Endometrial microvascular endothelial cells (primary cell): ENCODE data around the gene GNG12. TPM values are rescaled to one million over a fixed set of nuclear protein-coding genes. Genes with fewer than 3 reads are reported as not detected.

Source experiments
- in situ Hi-C: cut with HindIII; loops from 2 replicates; pipeline ENCODE4 v1.10.0; 2017; ENCODE audit warnings: low sequenced_read_pairs, low pct_unique_long_range_greater_than_20kb; ENCODE audit errors: inconsistent ontology term
- total RNA-seq: library from RNA; depleted of rRNA; stranded (reverse); fragments of >200 nt; gene quantifications from one replicate; pipeline ENCODE4 v1.2.3, GENCODE V29; 2015; ENCODE audit errors: inconsistent ontology term

GNG12 gene
- total RNA-seq, 1 donor from 2014 or later: 322 TPM

DNA sequence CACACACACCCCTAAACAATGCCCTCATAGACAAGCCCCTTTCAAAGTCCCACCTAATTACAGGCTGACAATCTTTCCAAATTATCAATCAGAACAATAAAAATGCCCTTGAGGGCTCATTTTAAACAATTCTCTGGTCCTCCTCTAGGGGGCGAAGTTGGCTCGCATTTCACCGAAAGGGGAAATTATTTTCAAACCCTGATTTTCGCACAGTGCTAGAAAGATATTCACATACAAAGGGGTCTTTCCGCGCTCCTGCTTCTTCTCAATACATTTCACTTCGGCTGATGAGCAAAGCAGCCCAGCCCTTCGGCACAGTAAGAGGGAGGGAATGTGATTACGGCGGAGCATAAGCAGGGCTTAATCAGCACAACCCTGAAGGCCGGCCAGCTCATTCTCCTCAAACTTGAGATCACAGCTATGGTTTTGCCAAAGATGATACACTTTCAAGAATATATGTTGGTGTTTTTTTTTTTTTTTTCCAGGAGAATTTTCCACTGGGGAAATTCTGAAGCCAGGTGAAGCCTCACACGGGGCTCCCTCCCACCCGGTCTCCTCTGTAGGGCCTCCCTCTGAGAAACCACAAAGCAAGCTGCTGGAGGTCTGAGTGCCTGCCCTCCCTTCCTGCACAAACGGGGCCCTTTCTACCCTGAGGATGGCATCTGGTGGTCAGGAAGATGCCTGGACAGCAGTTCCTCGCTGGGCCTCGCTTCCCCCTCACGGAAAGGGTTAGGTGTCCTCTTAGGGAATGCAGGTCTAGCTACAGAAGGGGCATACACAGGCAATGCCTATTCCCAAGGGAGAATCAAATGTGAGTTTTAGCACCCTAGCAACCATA lies 66.9 kb downstream of the GNG12 start:
- in situ Hi-C loops: no loop called here

DNA sequence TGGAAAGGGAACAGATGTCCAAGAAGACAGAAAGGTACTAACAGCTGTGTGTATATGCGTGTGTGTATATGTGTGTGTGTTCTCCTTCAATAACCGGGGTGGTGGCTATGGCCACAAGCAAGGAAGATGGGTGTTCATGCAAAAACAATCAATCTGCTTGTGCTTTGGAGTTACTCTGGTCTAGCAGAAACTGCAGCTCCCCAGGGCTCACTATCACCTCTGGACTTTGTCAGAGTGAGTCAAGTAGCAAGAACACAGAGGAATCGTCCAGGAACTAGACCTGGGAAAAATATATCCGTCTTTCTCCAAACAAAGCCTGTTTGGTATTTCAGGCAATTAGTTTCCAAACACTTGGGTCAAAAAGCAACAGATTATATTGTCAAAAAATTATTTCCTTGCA lies 68.6 kb downstream of the GNG12 start:
- in situ Hi-C loops: no loop called here

DNA sequence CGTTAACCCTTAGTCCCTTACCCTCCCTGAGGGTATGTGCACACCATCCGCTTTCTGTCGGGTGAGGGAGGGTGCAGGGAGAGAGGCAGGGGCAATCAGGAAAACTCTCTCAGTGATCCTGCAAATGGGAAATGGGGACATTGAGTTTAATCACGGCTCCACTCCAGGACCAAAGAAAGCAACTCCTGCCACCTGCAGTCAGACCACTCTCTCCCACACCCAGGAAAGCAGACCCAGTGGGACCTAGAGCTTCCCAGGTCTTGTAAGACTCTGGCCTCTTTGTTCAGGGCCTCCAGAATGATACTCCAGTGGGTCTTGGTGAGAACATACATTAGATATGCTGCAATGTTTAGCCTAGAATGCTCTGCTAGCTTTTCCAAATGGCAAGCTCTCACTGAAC lies 71.5 kb downstream of the GNG12 start:
- in situ Hi-C loops: no loop called here

DNA sequence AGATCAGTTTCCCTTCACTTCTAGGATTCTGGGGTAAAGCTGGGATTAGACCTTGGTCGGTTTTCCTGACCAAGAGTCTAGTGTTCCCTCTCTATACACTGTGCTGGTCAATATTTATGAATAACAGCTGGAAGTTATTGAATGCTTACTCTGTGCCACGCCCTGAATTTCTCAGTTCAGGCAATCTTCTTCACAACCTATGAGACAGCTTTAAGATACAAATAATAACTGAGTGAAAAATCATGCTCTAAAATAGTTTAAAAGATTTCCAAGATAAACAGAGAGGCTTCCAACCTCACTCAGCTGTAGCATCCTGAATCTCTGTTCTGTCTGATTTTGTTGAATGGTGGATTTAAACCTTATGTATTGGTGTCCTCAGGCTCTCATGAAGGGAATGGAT lies 72.2 kb downstream of the GNG12 start:
- in situ Hi-C loops: no loop called here

DNA sequence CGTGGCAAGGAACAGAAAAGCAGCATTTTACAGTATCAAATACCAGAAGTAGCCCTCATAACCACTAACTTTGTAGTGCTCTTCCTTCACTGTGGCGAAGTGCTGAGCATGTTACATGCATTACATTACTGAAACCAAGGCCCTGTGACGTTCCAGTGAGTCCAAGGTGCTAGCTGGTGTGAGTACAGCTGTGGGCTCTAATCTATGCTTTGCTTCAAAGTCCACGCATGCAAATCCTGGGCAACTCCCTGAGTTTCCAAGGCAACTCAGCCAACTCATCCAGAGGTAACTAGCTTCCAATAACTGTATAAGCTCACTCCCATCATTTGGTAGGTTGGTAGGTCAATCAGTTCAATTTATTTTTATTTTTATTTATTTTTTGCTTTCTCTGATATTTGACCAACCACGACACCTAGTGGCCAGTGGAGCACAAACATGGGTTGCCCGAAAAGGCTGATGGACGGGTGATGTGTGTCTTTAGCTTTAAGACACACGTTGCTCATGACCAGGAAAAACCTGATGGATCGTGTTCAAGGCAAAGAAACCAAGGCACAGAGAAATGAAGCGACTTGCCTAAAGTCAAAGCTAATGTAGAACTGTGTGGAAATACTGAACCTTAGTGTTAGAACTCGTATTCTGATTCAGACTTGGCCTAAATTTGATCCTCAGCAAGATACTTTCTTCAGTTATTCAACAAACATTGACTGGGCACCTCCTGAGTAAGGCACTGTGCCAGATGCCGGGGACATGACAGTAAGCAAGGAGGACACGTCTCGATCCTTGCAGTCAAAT lies 73.0 kb downstream of the GNG12 start:
- in situ Hi-C loops: no loop called here

DNA sequence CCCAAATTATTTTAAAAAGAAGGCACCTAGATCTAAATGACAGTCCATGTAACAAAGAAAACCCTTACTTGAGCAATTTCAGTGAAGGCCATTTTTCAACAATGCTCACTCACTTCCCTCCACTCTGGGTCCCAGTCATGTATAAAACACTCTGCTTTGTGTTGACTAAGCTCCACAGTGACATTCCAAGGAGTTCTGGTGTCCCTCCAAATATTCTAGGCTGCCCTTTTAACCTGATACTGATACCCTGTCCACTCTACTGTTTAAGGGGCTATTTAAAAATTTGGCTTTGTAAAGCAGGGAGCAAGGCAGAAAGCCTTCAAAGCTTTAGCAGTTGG lies 73.6 kb downstream of the GNG12 start:
- in situ Hi-C loops: no loop called here

DNA sequence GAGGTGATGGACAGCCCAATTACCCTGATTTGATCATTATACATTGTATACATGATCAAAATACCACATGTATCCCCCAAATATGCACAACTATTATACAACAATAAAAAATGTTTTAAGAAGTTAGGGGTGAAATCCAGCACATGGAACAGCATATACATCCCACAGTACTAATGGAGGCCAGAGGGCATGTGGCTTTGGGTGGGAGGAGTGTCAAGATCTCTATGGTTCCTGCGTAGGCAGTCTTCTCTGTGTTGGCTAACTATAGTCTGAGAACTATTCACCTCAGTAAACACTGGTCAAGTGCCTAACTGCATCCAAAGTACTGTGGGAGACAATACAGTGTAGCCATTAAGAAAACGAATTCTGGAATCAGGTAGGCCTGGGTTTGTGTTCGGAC lies 74.2 kb downstream of the GNG12 start:
- in situ Hi-C loops: no loop called here

DNA sequence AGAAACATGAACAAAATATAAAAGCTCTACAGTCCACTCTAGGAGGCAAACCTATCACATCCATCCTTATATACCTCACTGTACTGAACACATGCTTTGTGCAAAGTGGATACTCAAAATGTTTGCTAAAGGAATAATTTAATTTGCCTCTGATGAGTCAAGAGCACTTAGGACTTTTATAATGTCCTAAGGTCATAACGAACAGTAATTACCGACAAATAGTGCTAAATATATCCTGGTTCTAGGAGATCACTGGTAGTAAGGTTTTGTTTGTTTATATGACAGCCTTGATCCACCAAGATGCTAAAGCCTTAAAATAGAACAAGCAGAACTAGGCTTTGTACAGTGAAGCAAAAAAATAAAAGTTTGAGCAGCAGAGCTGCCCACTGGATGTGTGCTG lies 77.6 kb downstream of the GNG12 start:
- in situ Hi-C loops: no loop called here

DNA sequence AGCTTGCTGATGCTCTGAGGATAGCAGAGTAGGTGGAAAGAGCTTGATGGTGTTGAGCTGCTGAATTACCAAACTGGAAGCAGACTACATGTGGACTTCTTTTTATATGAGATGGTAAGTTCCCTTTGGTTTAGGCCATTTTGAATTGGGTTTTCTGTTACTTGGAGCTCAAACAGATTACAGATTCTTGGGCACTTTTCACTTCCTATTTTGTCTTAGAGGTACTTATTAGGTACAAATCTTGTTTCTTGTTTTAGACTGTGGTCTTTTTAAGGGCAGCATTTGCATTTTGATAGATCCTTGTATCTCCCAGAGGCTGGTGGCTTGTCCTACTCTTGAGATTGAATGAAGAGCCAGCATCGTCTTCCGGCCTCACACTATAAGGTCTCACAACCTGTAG lies 78.1 kb downstream of the GNG12 start:
- in situ Hi-C loops: no loop called here

DNA sequence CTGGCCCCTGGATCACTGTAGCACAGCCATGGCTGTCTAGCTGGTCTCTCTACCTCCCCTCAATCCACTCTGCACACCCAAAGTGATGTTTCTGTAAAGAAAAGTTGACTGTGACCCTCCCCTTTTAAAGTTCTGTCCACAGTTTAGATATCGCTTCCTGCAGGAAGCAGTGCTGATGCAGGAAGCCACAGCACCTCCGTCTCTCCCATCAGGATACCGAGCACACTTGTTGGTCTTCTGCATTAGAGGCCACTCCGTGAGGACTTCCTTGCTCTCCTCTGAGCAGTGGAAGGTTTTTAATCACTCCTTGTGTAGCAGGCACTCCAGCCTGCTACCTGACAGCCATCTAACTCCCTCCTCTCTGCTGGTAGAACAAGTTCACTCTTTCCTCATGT lies 78.7 kb downstream of the GNG12 start:
- in situ Hi-C loops: no loop called here

DNA sequence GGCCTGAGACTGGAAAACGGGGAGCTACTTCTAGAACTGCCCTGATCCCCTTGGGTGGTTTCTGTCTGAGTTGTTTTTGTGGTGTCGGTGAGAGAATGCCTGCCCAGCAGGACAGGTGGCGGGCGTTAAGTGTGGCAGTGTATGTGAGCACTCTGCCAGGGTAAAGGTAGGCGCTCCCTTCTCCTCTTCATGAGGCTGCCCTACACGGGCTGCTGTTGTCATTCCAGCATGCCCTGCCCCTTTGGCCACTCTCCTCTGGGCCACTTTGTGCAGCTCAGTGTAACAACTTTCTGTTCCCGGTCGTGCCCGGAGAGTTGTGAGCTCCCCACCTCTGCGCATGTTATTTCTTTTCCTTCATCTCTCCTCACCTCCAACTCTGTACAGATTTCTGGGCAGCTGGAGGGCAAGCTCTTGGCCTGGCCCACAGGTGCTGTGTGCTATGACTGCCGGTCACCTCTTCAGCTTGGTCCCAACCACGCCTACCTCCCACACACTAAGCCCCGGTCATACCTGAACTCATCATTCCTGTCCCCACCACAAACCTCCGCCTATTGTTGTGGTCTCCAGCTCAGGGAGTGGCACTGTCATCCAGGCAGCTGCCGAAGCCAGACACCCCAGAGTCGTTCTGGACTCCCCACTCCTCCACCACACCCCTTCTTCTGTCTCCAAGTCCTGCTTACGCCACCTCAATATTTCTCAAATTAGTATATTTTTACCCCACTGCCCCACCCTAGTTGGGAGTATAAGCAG lies 79.3 kb downstream of the GNG12 start:
- in situ Hi-C loops: no loop called here

DNA sequence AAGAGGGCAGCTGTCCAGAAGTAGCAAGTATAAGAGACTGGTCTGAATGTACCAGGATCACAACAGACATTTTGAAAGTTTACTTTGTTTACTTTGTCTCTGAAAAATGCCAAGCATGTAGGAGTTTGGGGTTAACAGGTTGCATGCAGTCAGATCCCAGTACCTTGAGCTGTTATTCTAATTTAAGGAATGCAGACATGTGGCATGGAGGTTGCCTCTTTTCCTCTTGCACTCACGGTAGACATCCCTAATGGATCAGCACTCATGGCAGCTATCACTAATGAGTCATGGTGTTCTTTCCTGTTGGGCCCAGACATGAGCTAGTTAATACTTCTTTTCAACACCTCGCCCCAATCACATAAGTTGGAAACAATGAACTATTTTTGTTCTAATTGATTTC lies 81.0 kb downstream of the GNG12 start:
- in situ Hi-C loops: no loop called here

DNA sequence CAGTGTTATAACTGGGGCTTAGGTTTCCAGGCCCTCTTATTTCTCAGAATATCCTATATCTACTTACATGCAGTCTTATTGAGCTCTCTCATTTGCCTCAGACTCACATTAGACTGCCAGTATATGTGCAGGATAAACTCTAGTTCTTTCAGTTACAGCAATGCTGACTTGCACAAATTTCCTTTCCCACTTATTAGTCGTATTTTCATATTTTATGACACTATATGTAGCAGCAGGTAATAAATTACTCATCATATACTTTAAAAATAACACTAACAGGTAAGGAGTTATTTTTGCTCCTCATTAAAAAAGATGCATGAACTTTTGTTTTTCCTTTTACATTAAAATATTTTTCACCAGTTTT lies 82.6 kb downstream of the GNG12 start:
- in situ Hi-C loops: no loop called here

DNA sequence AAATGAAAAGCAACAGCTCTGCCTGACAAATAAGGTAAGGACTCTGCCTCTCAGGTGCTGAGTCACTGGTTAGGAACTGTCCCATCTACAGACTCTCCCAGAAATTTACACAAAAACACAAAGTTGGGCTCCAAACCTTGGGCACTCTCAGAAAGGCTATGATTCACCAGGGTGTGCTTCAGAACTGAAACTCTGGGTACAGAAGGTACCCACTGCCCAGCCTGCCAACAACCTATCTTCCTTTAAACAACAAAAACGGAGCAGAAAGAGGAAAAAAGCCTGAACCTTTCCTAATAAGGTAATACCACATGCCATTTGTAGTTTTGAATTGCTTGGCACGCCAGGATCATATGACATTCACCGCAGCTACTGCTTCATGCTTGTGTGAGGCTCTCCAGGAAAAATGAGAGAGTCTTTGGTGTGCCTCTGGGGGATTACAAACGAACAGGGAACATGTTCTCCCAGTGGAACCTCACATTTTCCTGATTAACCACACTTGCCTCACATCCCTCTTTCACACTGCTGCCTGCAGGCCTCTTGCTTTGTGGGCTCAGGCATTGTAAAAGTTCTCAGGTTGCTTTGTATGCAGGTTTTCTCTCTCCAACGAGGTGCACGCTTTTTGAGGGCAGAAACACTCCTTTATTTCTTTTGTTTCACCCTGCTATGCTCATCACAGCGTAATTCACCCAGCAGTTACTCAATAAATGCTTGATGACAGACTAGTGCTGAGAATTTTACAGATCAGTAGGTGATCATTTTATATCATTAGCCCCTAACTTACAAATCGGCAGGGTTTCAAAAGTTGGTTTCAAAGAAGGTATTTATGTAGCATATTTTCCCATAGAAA lies 83.2 kb downstream of the GNG12 start:
- in situ Hi-C loops: loop anchor here (25.0 kb wide), 1 partner anchor 213 kb away; no protein-coding TSS in a partner anchor

DNA sequence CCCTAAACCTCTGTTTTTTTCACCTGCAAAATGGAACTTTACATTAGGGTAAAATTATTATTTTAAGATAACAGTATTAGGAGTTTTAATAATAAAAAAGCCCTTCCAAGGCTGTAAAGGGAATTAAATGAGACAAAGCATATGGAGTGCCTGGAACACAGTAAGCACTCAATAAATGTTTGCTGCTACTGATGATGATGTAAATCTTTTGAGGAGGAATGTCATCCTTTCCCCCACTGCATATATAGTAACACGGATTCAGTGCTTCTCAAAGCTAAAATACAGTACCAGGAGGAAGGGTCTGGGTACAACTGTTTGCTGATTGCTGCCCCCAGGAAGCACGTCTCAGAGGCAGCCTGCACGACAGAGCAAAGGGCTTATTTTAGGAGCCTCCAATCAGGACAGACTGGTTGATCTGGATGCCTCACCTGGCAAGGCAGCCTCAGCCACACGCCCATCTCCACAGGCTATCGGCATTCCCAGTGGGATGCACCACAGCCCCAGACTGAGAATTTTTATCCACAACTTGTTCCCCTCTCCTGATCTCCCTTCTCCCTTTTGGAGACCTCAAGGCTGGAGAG lies 83.9 kb downstream of the GNG12 start:
- in situ Hi-C loops: loop anchor here (25.0 kb wide), 1 partner anchor 212 kb away; no protein-coding TSS in a partner anchor

DNA sequence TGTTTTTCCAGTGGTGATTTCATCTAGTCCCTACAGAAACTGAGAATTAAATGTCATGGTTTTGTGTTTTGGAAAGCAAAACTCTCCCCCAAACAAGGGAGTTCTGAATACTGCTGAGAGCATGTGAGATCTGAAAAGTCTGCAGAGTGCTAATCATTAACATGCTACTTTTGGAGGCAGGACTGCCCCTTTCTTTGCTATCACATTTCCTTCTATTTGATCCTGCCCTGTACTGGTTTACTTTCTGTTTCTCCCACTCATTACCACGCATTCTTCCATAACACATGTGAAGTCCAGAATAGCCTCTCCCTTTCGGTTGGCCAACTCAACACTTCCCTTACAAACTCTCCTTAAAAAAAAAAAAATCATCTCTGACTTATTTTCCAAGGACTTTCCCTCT lies 84.6 kb downstream of the GNG12 start:
- in situ Hi-C loops: loop anchor here (25.0 kb wide), 1 partner anchor 211 kb away; no protein-coding TSS in a partner anchor

DNA sequence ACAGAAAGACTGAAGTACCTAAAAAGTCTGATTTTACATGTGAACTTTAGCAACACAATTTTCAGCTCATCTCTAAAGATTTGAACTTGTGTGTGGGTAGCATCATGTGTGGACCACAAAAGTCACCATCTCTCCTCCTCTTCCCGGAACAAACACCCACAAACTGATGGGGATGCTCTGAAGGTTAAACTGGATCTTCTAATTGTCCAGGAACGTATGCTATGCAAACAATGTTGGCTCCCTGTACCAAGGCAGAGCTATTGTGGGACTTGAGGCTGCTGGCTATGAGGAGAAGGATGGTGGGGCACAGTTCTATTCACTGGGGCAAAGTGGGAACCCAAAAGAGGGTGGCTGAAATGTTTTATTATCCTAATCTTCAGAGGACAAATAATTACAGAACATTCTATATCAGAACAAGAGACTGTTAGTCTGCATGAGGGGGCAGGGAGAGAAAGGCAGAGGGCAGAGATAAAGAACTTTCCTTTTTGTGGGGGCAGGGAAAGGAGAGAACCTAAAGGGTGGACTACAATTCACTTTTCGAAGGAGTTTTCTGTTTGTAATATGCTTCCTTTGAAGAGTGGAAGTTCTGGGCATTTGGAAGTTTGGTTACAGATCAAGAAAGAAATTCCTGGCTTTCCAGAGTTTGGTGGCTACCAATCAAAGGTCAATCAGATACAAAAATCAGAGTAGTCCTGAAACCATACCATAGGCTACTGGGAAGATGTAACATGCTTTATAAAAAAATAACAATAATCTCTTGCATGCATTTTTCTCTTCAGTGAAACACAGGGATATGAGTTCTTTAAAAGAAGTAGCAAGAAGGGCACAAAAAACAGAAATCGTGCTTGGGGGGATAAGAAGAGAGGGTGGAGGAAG lies 85.4 kb downstream of the GNG12 start:
- in situ Hi-C loops: loop anchor here (25.0 kb wide), 1 partner anchor 211 kb away; no protein-coding TSS in a partner anchor
